GM06990 (cell line): ENCODE results near the gene PCDHGA7.
"Not testable (repeated sequence)": the region's sequence is repeated elsewhere in the genome, so short reads cannot be mapped to it uniquely, and the experiment has no call there.

ENCODE experiments used
- DNase-seq: peaks from one replicate; pipeline ENCODE4 v3.0.0-alpha.2; 2011; ENCODE audit not compliant: insufficient read length; ENCODE audit errors: extremely low read depth
- H3K27me3 ChIP-seq: replicated peaks from 2 replicates; pipeline ENCODE4 v1.6.0; 2011; ENCODE audit warnings: low read length; ENCODE audit not compliant: control insufficient read depth, insufficient read depth
- H3K36me3 ChIP-seq: 2 replicates; pipeline ENCODE4 v1.5.1; 2011; ENCODE audit warnings: low read length; ENCODE audit not compliant: control insufficient read depth, insufficient read depth
- H3K4me3 ChIP-seq: replicated peaks from 2 replicates; pipeline ENCODE4 v1.5.1; 2011; ENCODE audit warnings: low read depth, mild to moderate bottlenecking, control low read depth, low read length
- TF ChIP-seq, protein P1 (sequence below): IDR thresholded peaks from 2 replicates; pipeline ENCODE4 v1.5.1; 2011; ENCODE audit warnings: low read length, control low read depth, mild to moderate bottlenecking, inconsistent platforms; ENCODE audit not compliant: insufficient read depth, poor library complexity, severe bottlenecking

Gene PCDHGA7

GRCh38 chr5:141407790-141408505, 25.4 kb downstream of the PCDHGA7 start, which contains the start of gene PCDHGB6:
Gene PCDHGB6 (plus strand): TSS chr5:141408021. CDS start chr5:141408203, 182 bp downstream.
- DNase-seq, H3K27me3 ChIP-seq, H3K4me3 ChIP-seq, H3K36me3 ChIP-seq: not testable (repeated sequence)
- TF ChIP-seq, protein P1, sequence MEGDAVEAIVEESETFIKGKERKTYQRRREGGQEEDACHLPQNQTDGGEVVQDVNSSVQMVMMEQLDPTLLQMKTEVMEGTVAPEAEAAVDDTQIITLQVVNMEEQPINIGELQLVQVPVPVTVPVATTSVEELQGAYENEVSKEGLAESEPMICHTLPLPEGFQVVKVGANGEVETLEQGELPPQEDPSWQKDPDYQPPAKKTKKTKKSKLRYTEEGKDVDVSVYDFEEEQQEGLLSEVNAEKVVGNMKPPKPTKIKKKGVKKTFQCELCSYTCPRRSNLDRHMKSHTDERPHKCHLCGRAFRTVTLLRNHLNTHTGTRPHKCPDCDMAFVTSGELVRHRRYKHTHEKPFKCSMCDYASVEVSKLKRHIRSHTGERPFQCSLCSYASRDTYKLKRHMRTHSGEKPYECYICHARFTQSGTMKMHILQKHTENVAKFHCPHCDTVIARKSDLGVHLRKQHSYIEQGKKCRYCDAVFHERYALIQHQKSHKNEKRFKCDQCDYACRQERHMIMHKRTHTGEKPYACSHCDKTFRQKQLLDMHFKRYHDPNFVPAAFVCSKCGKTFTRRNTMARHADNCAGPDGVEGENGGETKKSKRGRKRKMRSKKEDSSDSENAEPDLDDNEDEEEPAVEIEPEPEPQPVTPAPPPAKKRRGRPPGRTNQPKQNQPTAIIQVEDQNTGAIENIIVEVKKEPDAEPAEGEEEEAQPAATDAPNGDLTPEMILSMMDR = peak; percentile 32

DNA sequence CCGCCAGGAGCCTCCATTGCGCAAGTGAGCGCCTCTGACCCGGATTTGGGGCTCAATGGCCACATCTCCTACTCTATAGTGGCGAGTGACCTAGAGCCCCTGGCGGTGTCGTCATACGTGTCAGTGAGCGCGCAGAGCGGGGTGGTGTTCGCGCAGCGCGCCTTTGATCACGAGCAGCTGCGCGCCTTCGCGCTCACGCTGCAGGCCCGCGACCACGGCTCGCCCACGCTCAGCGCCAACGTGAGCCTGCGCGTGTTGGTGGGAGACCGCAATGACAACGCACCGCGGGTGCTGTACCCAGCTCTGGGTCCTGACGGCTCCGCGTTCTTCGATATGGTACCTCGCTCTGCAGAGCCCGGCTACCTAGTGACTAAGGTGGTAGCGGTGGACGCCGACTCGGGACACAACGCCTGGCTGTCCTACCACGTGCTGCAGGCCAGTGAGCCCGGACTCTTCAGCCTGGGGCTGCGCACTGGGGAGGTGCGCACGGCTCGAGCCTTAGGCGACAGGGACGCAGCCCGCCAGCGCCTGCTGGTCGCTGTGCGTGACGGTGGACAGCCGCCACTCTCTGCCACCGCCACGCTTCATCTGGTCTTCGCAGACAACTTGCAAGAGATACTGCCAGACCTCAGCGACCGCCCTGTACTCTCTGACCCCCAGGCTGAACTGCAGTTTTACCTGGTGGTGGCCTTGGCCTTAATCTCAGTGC, 27.2 kb downstream of the PCDHGA7 start:
- Histone ChIP-seq H3K27me3 (no peaks in the 10 kb centered on the region), H3K36me3 (no peaks in the 10 kb centered on the region), H3K4me3 (no peak overlapping the region)
- no peak for DNase-seq
- TF ChIP-seq, protein P1 = no peak

GRCh38 chr5:141411575-141411974, 29.0 kb downstream of the PCDHGA7 start:
- Histone ChIP-seq H3K27me3 (no peaks in the 10 kb centered on the region), H3K4me3 (no peak overlapping the region), H3K36me3 (no peaks in the 10 kb centered on the region)
- TF ChIP-seq, protein P1 = no peak
- no peak for DNase-seq

GRCh38 chr5:141412854-141413539, 30.5 kb downstream of the PCDHGA7 start, which contains the start of gene PCDHGA10:
Gene PCDHGA10 (plus strand): TSS chr5:141412987. CDS start chr5:141413176, 189 bp downstream.
- TF ChIP-seq, protein P1 = peak; percentile 79
- Histone ChIP-seq H3K4me3 (peak within 1 kb of the TSS; percentile 62), H3K27me3 (no peaks in the 10 kb centered on the region), H3K36me3 (no peaks in the 10 kb centered on the region)
- DNase-seq = no peak

- TF ChIP-seq, protein P1 = no peak
- Histone ChIP-seq H3K36me3 (no peaks in the 10 kb centered on the region), H3K27me3 (no peaks in the 10 kb centered on the region), H3K4me3 (peak overlapping the region; percentile 62)
- no peak for DNase-seq
Observed at GRCh38 chr5:141413540-141414069, 31.1 kb downstream of the PCDHGA7 start.

GRCh38 chr5:141414548-141415274, 32.2 kb downstream of the PCDHGA7 start:
- DNase-seq, H3K36me3 ChIP-seq, H3K27me3 ChIP-seq: not testable (repeated sequence)
- H3K4me3 ChIP-seq = peak overlapping the region; percentile 39; the same call in 1 of the 2 replicates

DNA sequence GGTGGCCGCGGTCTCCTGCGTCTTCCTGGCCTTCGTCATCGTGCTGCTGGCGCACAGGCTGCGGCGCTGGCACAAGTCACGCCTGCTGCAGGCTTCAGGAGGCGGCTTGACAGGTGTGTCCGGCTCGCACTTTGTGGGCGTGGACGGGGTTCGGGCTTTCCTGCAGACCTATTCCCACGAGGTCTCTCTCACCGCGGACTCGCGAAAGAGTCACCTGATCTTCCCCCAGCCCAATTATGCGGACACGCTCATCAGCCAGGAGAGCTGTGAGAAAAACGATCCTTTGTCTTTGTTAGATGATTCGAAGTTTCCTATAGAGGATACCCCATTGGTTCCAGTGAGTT, 32.7 kb downstream of the PCDHGA7 start:
- not testable (repeated sequence) for H3K36me3 ChIP-seq, H3K27me3 ChIP-seq, DNase-seq
- peak overlapping the region; percentile 39 for H3K4me3 ChIP-seq
